GM19467 (cell line): ENCODE data around the gene SUPT20H.
"Not testable (repeated sequence)": the region's sequence is repeated elsewhere in the genome, so short reads cannot be mapped to it uniquely, and the experiment has no call there.

Experiments used
- ATAC-seq: cut with Tn5 transposase; IDR thresholded peaks from one replicate; pipeline ENCODE4 v1.9.1; 2021; ENCODE audit warnings: mild to moderate bottlenecking, moderate library complexity; ENCODE audit not compliant: unreplicated experiment

The SUPT20H gene

GRCh38 chr13:37070145-37070695, 10.7 kb upstream of the SUPT20H start:
- ATAC-seq, result no peak

GRCh38 chr13:37069597-37070103, 10.2 kb upstream of the SUPT20H start:
- no peak for ATAC-seq

GRCh38 chr13:37068962-37069361, 9.5 kb upstream of the SUPT20H start:
- no peak for ATAC-seq

GRCh38 chr13:37067874-37068273, 8.4 kb upstream of the SUPT20H start:
- ATAC-seq, result no peak

- no peak for ATAC-seq
These were observed 6.5 kb upstream of the SUPT20H start for GRCh38 chr13:37065890-37066526.

- ATAC-seq, result peak; percentile 26
These were observed 332 bp upstream of the SUPT20H start for GRCh38 chr13:37059848-37060192.

- ATAC-seq, result not testable (repeated sequence)
These were observed 3.3 kb downstream of the SUPT20H start for GRCh38 chr13:37056228-37056627.

GRCh38 chr13:37053111-37053510, 6.4 kb downstream of the SUPT20H start:
- ATAC-seq, result not testable (repeated sequence)

- ATAC-seq, result no peak
These were observed 9.7 kb downstream of the SUPT20H start for GRCh38 chr13:37049810-37050209.

GRCh38 chr13:37047846-37048245, 11.6 kb downstream of the SUPT20H start:
- ATAC-seq, result no peak

- ATAC-seq, result no peak
These were observed 12.5 kb downstream of the SUPT20H start for GRCh38 chr13:37047032-37047431.

- ATAC-seq, result no peak
These were observed 13.4 kb downstream of the SUPT20H start for GRCh38 chr13:37046062-37046461.

- no peak for ATAC-seq
These were observed 18.7 kb downstream of the SUPT20H start for GRCh38 chr13:37040789-37041188.

GRCh38 chr13:37039896-37040295, 19.6 kb downstream of the SUPT20H start:
- ATAC-seq, result no peak

GRCh38 chr13:37037241-37037640, 22.2 kb downstream of the SUPT20H start:
- ATAC-seq, result no peak

- no peak for ATAC-seq
These were observed 29.9 kb downstream of the SUPT20H start for GRCh38 chr13:37029617-37030016.

GRCh38 chr13:37027639-37028038, 31.8 kb downstream of the SUPT20H start:
- no peak for ATAC-seq

GRCh38 chr13:37026771-37027170, 32.7 kb downstream of the SUPT20H start:
- ATAC-seq, result no peak

GRCh38 chr13:37023871-37024270, 35.6 kb downstream of the SUPT20H start:
- no peak for ATAC-seq

GRCh38 chr13:37014609-37015008, 44.9 kb downstream of the SUPT20H start:
- ATAC-seq, result no peak

- ATAC-seq, result no peak
These were observed 47.7 kb downstream of the SUPT20H start for GRCh38 chr13:37011788-37012187.

- no peak for ATAC-seq
These were observed 48.5 kb downstream of the SUPT20H start for GRCh38 chr13:37011002-37011401.

- no peak for ATAC-seq
These were observed 49.1 kb downstream of the SUPT20H start for GRCh38 chr13:37010424-37010823.
